ENCODE results near the gene FCRLB. TPM values are rescaled to one million over a fixed set of nuclear protein-coding genes. Genes with fewer than 3 reads are reported as not detected.
"Not testable (repeated sequence)": the region's sequence is repeated elsewhere in the genome, so short reads cannot be mapped to it uniquely, and the experiment has no call there.

FCRLB gene
- total and polyA plus RNA-seq, 2 experiments from 2014 or later: 0.37 to 0.56 TPM

DNA sequence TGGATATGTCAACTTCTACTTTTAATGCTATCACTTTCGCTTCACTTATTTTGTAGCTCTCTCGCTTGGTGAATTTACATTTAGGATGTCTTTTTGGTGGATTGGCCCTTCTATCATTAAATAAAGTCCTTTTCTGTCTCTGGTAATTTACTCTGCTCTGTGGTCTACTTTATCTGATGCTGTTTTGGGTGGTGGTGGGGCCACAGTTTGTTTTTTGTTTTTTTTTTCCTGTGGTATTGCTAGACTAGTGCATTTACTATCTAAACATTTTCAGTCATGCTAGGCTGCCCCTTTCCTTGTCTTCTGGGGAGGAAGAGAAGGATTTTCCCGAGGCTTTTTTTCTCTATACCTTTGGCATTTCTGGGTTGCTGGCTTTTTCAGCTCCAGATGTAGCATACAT is 32.4 kb upstream of the FCRLB start (continued):
- TF ChIP-seq, protein P1, sequence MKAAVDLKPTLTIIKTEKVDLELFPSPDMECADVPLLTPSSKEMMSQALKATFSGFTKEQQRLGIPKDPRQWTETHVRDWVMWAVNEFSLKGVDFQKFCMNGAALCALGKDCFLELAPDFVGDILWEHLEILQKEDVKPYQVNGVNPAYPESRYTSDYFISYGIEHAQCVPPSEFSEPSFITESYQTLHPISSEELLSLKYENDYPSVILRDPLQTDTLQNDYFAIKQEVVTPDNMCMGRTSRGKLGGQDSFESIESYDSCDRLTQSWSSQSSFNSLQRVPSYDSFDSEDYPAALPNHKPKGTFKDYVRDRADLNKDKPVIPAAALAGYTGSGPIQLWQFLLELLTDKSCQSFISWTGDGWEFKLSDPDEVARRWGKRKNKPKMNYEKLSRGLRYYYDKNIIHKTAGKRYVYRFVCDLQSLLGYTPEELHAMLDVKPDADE (IDR thresholded peaks at IDR 0.05): no peak
- TF ChIP-seq ZNF331 (CRISPR knock-in tag; IDR thresholded peaks at IDR 0.05; ENCODE audit: low read depth): no peak
- no peak for TF ChIP-seq POLR2AphosphoS5 (IDR thresholded peaks at IDR 0.05; ENCODE audit: low read depth)

DNA sequence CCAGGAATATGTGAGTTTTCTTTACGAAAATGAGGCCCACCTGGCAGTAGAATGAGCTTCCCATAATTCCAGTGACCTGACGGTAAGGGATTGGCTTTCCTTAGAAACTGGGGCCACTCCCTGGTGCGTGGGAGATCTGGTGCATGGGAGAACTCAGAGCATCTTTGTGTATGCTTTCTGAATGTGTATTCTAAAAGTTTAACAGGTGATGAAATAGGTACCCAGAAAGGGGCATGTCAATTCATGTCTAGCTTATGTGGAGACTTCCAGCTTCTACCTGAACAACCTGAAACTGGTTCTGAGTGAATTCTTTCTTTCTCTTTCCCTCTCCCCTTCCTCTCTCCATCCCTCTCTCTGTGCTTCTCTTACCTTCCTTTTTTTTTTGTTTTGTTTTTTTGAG is 29.5 kb upstream of the FCRLB start:
- no peaks in the 10 kb centered on the region for H3K4me1 ChIP-seq (ENCODE audit: insufficient read depth)

DNA sequence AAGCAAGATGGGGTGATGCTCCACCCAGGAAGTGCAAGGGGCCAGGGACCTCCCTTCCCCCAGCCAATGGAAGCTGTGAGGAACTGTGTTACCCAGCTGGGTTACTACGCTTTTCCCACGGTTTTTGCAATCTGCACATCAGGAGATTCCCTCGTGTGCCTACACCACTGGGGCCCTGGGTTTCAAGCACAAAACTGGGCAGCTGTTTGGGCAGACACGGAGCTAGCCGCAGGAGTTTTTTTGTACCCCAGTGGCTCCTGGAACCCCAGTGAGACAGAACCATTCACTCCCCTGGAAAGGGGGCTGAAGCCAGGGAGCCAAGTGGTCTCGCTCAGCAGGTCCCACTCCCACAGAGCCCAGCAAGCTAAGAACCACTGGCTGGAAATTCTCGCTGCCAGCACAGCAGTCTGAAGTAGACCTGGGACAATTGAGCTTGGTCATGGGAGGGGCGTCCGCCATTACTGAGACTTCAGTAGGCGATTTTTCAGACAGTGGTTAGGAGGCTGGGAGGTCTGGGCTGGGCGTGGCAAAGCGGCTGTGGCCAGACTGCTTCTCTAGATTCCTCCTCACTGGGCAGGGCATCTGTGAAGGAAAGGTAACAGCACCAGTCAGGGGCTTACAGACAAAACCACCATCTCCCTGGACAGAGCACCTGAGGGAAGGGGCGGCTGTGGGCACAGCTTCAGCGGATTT is 28.2 kb upstream of the FCRLB start:
- not testable (repeated sequence) for H3K4me1 Mint-ChIP-seq; H3K36me3 Mint-ChIP-seq (ENCODE audit: low read depth); H3K4me2 ChIP-seq

More for the DNA sequence above, 29.5 kb upstream of the FCRLB start:
- Histone ChIP-seq H3F3A (replicated peaks; ENCODE audit: low read depth) (no peaks in the 10 kb centered on the region), H3K79me2 (replicated peaks; ENCODE audit: insufficient read depth) (no peaks in the 10 kb centered on the region), H2AFZ (peak overlapping the region; percentile 89), H3K9me2 (ENCODE audit: insufficient read depth) (no peaks in the 10 kb centered on the region), H3K4me3 (no peak overlapping the region), H4K20me1 (replicated peaks; ENCODE audit: insufficient read depth) (no peaks in the 10 kb centered on the region), H3K36me3 (ENCODE audit: insufficient read depth) (no peaks in the 10 kb centered on the region), H3K27ac (ENCODE audit: low read depth) (no peak overlapping the region), H3K27me3 (ENCODE audit: insufficient read depth) (no peaks in the 10 kb centered on the region), H3K4me2 (no peak overlapping the region)
- H3K36me3 Mint-ChIP-seq (ENCODE audit: low read depth): no peaks in the 10 kb centered on the region
- H3K9me3 Mint-ChIP-seq: no peaks in the 10 kb centered on the region
- H3K27ac Mint-ChIP-seq: no peak overlapping the region
- peaks cover 2% of the 10 kb centered on the region for H3K27me3 Mint-ChIP-seq (ENCODE audit: insufficient read depth, low read depth, poor library complexity)
- TF ChIP-seq, protein P2, sequence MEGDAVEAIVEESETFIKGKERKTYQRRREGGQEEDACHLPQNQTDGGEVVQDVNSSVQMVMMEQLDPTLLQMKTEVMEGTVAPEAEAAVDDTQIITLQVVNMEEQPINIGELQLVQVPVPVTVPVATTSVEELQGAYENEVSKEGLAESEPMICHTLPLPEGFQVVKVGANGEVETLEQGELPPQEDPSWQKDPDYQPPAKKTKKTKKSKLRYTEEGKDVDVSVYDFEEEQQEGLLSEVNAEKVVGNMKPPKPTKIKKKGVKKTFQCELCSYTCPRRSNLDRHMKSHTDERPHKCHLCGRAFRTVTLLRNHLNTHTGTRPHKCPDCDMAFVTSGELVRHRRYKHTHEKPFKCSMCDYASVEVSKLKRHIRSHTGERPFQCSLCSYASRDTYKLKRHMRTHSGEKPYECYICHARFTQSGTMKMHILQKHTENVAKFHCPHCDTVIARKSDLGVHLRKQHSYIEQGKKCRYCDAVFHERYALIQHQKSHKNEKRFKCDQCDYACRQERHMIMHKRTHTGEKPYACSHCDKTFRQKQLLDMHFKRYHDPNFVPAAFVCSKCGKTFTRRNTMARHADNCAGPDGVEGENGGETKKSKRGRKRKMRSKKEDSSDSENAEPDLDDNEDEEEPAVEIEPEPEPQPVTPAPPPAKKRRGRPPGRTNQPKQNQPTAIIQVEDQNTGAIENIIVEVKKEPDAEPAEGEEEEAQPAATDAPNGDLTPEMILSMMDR (conservative IDR thresholded peaks at IDR 0.05; ENCODE audit: low read depth in 2 of 2): no peak
- TF ChIP-seq JUNB (IDR thresholded peaks at IDR 0.05; ENCODE audit: unreplicated experiment): no peak
- no peak for TF ChIP-seq STAT1 (IDR thresholded peaks at IDR 0.05; ENCODE audit: unreplicated experiment)
- no peak for TF ChIP-seq CREB1 (CRISPR knock-in tag; IDR thresholded peaks at IDR 0.05; ENCODE audit: low read depth)
- TF ChIP-seq EZH2phosphoT487 (IDR thresholded peaks at IDR 0.05; ENCODE audit: unreplicated experiment): no peak
- no peak for DNase-seq (ENCODE audit: low spot score)
- ATAC-seq: no peak
- no peak overlapping the region for H3K4me3 Mint-ChIP-seq
- no peaks in the 10 kb centered on the region for H3K4me1 Mint-ChIP-seq

DNA sequence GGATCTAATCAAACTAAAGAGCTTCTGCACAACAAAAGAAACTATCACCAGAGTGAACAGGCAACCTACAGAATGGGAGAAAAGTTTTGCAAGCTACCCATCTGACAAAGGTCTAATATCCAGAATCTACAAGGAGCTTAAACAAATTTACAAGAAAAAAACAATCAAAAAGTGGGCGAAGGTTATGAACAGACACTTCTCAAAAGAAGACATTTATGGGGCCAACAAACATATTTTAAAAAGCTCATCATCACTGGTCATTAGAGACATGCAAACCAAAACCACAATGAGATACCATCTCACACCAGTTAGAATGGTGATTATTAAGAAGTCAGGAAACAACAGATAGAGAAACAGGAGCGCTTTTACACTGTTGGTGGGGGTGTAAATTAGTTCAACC is 23.0 kb upstream of the FCRLB start:
- not testable (repeated sequence) for H3K27me3 Mint-ChIP-seq (ENCODE audit: insufficient read depth, low read depth, poor library complexity); H3K4me2 ChIP-seq; H3K9me3 Mint-ChIP-seq; H3K9me2 ChIP-seq (ENCODE audit: insufficient read depth); H3K27ac Mint-ChIP-seq; H2AFZ ChIP-seq; H3K36me3 Mint-ChIP-seq (ENCODE audit: low read depth); H3K27ac ChIP-seq (ENCODE audit: low read depth); H3K27me3 ChIP-seq (ENCODE audit: insufficient read depth); H4K20me1 ChIP-seq (replicated peaks; ENCODE audit: insufficient read depth); H3K4me3 Mint-ChIP-seq; H3K4me1 Mint-ChIP-seq; H3K79me2 ChIP-seq (replicated peaks; ENCODE audit: insufficient read depth); H3K36me3 ChIP-seq (ENCODE audit: insufficient read depth); H3K4me1 ChIP-seq (ENCODE audit: insufficient read depth); DNase-seq (ENCODE audit: low spot score); ATAC-seq; H3F3A ChIP-seq (replicated peaks; ENCODE audit: low read depth); H3K4me3 ChIP-seq

More for the DNA sequence above, 28.2 kb upstream of the FCRLB start:
- H4K20me1 ChIP-seq (replicated peaks; ENCODE audit: insufficient read depth); H3K27me3 Mint-ChIP-seq (ENCODE audit: insufficient read depth, low read depth, poor library complexity); H3K4me3 Mint-ChIP-seq; H3K27ac Mint-ChIP-seq; H3K9me3 Mint-ChIP-seq; DNase-seq (ENCODE audit: low spot score); H3K9me2 ChIP-seq (ENCODE audit: insufficient read depth); H3K4me3 ChIP-seq; ATAC-seq; H3K79me2 ChIP-seq (replicated peaks; ENCODE audit: insufficient read depth); H3K4me1 ChIP-seq (ENCODE audit: insufficient read depth); H3K27me3 ChIP-seq (ENCODE audit: insufficient read depth); H3K36me3 ChIP-seq (ENCODE audit: insufficient read depth); H3K27ac ChIP-seq (ENCODE audit: low read depth); H2AFZ ChIP-seq; H3F3A ChIP-seq (replicated peaks; ENCODE audit: low read depth): not testable (repeated sequence)

Measured in GM23338 (cell line).